HG03520 (cell line): ENCODE measurements around the gene FIGLA.
"Not testable (repeated sequence)": the region's sequence is repeated elsewhere in the genome, so short reads cannot be mapped to it uniquely, and the experiment has no call there.

ENCODE experiments used
- ATAC-seq: cut with Tn5 transposase; IDR thresholded peaks from one replicate; pipeline ENCODE4 v1.9.1; 2021; ENCODE audit warnings: mild to moderate bottlenecking, moderate library complexity; ENCODE audit not compliant: unreplicated experiment

Gene FIGLA

DNA sequence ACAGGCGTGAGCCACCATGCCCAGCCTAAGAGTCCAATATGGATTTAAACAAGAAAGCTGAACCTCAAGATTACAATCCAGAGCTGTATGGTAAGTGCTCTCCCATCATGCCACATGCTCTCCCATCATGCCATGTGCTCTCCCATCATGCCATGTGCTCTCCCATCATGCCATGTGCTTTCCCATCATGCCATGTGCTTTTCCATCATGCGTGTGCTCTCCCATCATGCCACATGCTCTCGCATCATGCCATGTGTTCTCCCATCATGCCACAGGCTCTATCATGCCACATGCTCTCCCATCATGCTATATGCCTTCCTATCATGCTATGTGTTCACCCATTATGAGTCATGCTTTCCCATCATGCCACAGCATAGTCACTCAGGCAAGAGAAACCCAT is 43.2 kb downstream of the FIGLA start:
- ATAC-seq: no peak

DNA sequence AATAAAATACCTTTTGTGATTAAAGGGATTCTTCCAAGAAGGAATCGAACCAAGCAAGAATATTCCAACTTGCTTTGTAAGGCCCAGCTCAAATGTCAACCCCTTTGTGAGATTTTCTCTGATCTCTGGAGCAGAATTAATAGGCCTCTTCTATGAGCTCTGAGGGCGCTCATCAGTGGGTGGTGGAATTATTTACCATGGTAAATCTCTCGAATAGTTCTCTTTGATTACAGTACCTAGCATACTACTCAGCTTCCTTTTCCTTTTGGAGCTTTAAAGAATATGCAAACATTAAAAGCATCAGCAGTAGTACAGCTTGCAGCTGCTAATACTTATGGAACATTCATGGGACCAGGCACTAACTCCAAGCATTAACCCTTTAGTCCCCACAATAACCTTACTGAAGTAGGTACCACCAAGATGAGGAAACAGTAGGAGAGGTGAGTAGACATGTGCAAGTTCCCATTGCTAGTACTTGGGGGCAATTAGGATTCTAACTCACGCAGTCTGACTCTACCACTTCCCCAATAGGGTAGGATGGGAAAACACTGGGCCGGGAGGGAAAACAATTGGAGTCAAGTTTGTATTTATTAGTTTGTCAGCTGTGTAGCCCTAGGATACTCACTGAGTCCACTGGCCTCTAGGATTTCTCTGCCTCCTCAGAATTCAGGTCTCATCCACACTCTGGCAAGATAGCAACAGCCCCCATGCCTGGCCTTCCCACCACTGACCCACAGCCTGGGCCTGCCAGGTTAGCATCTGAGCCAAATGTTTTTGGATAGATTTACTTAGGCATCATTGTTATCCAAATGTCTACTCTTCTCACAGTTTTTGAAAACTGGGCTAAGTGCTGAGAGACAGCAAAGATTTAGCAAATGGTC is 44.1 kb downstream of the FIGLA start:
- ATAC-seq: no peak

DNA sequence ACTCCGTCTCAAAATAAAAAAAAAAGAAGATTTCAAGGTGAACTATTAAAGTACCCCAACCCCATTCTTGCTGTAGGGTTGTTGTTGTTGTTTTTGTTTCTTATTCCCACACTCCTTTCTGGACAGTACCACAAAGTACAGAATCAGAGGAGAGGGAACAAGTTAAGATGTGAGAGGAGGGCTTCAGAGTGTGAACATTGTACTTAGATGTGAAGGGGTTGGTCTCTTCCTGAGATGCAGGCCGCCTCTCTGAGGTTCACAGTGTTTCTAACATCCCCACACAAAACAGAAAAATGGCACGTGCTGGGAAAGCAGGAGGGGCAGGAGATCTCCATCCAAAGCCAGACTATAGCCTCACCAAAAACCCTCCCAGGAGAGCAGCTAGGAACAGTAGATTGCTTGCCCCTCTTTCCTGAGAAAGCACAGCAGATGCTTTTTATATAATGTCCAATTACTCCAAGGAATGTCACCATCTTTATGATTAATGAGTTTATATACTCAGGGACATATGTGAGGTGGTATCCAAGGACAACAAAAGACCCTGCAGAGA is 45.1 kb downstream of the FIGLA start:
- ATAC-seq: no peak

DNA sequence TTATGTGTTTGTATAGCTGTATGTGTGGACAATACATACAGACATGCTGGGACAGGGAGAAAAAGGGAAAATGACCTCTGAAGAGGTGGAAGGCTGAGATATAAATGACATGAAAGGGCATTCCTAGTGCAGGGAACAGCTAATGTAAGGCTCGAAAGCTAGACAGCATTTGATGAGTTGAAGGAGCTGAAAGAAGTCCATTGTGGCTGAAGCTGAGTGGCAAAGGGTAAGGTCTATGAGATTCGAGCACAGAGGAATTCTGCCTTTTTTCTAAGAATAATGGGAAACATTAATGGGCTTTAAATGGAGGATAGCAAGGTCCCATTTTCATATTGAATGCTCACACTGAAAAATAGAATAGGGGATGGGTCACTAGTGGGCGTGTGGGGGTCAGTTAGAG is 46.0 kb downstream of the FIGLA start:
- ATAC-seq: no peak

DNA sequence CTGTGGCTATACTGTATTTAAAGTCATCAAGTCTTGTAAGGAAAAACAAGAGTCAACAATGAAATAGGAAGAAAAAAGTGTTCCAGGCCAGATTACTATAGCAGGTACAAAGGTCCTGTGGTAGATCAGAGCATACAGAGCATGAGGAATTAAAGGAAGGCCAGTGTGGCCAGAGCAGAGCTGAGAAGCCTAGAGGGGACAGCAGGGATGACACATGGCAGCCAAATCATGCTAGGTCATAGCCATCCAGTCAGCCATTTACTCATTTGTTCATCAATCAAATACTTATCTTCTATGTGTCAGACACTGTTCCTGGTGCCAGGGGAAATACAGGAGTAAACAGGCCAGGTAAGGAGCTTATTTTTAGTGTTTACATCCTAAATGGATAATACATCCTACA is 46.8 kb downstream of the FIGLA start:
- ATAC-seq: no peak

DNA sequence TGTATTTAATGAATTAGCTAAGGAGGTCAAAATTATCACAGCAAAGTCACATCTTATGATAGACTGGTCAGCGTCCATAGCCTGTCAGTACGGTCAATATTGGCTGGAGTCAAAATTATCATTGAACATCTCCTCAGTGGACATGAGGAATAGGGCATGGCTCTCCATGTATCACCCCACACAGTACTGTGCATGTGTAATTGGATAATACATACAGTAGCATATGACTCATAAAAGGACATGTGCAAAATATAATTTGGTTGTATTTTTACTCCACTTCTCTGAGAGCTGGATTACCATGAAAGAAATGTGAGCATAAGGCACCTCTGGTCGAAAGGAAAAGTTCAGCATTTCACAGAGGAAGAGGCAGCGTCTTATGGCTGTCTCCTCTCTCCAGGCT is 47.4 kb downstream of the FIGLA start:
- ATAC-seq: no peak

DNA sequence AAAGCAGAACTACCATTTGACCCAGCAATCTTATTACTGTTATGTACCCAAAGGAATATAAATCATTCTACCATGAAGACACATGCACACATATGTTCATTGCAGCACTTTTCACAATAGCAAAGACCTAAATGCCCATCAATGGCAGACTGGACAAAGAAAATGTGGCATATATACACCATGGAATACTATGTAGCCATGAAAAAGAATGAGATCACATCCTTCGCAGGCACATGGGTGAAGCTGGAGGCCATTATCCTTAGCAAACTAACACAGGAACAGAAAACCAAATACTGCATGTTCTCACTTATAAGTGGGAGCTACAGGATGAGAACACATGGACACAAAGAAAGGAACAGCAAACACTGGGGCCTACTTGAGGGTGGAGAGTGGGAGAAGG is 51.0 kb downstream of the FIGLA start:
- not testable (repeated sequence) for ATAC-seq

DNA sequence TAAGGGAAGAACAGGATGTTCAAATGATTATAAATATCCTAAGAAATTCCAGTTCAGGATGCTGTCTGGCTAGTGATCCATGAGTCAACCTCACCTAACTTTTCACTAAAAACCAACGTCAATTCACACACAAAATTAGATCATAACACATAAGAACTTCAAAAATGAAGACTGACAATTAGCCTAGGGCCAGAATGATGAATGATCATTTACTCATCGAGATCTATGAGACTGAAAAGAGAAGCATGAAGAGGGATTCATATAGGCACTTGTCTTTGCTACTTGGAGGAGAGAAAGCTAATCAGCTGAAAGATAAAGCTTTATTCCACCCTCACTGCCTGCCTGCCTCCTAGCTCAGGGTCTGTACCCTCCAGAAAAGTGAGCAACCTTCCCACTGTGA is 52.3 kb downstream of the FIGLA start:
- no peak for ATAC-seq

DNA sequence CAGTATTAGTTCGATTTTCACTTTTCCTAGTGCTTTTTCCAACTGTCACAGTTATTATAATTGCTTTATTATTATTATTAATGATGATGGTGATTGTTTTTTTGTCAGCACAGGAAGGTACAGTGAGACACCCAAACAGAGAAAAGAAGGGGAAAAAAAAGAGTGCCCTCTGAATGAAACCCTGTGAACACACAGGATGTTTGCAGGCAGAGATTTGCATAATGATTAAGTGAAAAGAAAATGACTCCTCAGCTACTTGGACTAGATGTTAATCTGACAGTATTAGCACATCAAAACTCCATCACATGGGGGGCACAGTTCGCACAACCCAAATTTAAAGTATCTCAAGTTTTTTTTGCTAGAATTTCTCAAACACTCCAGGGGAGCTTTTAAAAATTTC is 55.4 kb downstream of the FIGLA start:
- no peak for ATAC-seq

DNA sequence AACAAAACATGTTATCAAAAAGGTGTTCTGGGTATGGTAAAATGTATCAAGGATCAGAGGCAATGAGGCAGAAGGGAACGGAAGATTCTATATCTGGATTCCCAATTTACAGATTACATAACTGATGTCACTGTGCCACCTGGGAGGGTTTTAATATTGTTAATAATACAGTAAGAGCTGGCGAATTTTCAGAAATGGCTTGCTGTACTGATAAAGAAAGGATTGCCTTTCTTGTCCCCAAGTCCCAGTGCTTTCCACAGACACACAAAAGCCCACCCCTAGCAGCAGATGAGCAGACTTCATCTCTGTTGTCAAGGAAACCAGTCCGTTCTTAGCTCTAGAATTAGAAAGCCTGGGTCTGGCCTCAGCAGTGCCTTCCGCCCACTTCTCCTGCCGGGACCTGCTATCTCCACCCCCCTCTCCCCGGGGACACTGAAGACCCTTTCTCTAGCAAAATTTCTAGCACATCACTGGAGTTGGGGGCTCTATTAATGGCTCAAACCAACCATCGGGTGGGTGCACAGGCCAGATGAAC is 56.7 kb downstream of the FIGLA start:
- no peak for ATAC-seq

DNA sequence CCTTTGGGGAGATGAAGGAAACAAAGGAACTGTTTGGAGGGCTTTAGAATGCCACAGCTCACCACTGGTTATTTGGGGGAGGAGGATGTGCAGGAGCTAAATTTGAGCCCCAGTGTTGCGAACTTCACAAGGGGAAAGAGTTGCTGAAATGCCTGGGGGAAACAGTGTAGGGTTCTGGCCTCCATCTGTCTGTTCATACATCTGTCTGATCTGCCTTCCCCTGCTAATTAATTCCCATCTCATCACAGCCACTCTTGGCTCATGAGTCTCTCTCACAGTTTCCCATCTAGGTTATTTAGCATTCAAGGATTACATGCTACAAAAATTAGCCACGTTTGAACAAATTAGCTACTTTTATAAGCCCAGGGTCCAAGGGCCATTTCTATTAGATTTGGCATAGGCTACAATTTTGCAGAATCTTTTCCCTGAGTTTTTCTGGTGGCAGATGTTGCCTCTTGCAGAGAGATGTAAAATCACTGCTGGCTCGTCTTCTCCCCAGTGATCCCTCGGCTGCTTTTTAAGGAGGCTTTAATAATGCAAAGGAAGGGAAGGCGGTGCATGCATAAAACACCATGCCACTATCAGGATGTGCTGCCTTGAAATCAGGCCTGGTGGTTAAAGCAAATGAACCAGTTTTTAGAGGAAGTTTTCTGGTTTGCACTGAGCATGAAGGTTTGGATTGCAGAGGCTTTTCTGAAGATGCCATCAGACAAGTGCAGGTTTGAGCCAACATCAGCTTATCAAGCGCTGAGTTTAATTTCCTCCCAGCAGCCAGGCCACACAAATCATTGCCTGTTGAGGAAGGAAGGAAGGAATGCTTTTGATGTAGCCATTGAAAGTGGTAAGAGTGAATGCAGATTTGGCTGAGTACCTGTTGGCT is 57.4 kb downstream of the FIGLA start:
- no peak for ATAC-seq

DNA sequence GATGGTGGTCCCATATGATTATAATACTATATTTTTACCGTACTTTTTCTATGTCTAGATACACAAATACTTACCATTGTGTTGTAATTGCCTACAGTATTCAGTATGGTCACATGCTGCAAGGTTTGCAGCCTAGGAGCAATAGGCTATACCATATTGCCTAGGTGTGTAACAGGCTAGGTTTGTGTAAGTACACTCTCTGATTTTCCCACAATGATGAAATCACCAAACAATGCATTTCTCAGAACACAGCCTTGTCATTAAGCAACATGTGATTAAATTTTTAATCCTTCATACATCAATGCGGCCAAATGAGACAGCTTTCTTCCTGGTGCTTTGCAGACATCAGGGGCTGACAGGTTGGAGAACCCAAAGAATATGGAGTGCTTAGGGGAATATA is 59.7 kb downstream of the FIGLA start:
- no peak for ATAC-seq

DNA sequence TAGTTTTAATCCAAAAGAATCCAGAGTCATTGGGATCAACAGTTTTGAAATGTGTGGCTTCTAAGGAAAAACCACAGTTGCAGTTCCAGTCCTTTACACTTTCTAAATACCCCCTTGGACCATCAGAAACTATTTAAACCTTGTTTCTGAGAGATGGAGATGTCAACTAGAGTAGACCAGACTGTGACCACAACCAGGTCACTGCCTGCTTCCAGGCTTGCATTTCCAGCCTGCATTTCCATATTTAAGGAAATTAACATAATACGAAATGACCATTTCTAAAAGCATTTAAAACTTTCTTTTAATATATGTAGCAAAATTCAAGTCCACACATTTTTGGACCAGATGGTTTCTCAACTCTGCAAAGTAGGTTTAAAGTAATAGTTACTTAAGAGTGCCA is 60.8 kb downstream of the FIGLA start:
- ATAC-seq: no peak

DNA sequence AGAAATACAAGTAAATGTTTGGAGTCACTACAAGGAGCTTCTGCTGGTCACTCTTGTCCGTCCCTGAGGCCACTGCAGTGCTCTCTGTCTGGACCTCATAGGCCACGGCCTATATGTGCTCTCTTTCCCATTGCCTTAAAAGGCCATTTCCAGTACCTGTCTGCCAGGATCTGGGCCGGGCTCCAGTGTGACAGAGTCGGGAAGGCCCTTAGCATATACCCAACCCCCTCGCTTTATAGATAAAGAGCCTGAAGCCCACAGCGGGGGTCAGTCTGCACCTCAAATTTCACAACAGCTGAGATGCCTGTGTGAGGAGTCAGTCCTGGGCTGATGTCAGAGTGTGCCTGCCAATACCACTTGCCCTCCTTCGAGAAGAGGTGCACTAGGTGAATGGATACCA is 62.3 kb downstream of the FIGLA start:
- ATAC-seq: no peak
